Measurements from ENCODE around the gene IAH1.

DNA sequence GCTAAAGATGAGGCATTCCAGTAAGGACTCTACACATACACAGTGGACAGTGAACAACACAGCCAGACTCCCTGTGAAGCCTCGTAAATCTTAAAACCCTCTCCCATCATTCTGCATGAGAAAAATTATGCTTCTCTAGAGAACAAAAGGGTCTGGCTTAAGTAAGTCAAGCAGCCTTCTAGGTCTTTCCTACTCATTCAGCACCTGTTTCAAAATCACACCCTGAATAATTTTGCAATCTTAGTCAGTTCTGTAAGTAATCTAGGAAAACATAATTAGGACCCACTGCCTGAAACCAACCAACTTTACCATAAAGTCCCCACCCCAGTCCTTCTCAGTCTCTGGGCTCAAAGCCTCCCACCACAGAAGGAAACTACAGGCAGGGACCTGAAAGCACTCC, 19.7 kb downstream of the IAH1 start:
- no peak for TF ChIP-seq POLR2A (IDR thresholded peaks at IDR 0.05)
- TF ChIP-seq, protein P1, sequence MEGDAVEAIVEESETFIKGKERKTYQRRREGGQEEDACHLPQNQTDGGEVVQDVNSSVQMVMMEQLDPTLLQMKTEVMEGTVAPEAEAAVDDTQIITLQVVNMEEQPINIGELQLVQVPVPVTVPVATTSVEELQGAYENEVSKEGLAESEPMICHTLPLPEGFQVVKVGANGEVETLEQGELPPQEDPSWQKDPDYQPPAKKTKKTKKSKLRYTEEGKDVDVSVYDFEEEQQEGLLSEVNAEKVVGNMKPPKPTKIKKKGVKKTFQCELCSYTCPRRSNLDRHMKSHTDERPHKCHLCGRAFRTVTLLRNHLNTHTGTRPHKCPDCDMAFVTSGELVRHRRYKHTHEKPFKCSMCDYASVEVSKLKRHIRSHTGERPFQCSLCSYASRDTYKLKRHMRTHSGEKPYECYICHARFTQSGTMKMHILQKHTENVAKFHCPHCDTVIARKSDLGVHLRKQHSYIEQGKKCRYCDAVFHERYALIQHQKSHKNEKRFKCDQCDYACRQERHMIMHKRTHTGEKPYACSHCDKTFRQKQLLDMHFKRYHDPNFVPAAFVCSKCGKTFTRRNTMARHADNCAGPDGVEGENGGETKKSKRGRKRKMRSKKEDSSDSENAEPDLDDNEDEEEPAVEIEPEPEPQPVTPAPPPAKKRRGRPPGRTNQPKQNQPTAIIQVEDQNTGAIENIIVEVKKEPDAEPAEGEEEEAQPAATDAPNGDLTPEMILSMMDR (IDR thresholded peaks at IDR 0.05), result no peak
